ENCODE measurements around the gene DLGAP3. TPM values are rescaled to one million over a fixed set of nuclear protein-coding genes. Genes with fewer than 3 reads are reported as not detected.
"Not testable (repeated sequence)": the region's sequence is repeated elsewhere in the genome, so short reads cannot be mapped to it uniquely, and the experiment has no call there.

The DLGAP3 gene
- total and polyA plus RNA-seq, 12 donors = 0.07 to 0.35 (median 0.13) TPM; not detected in 6

DNA sequence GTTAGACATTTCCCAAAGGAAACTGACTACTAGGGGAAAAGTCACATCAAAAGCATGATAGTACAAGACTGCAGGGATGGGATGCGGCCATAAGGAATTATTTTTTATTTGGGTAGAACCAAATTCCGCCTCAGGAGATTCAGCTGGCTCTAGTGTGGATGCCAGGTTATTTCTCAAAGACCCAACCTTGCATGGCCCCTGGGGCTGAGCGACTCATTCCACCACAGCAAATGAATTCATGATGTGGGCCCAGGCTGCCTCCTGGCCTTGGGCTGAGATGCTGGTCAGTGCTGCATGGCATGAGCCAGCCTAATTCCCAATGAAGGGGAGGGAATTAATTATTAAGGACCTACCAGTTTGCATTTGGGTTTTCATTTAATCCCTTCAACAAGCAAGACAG, 43.9 kb upstream of the DLGAP3 start:
- no peak for ATAC-seq
- intact Hi-C loops (cut with DNase I) = loop anchor here in 1 of 10 donors (10.0 kb wide), 1 partner anchor 99 kb away; no protein-coding TSS in a partner anchor
- no peak for TF ChIP-seq CTCF (IDR thresholded peaks at IDR 0.05)

DNA sequence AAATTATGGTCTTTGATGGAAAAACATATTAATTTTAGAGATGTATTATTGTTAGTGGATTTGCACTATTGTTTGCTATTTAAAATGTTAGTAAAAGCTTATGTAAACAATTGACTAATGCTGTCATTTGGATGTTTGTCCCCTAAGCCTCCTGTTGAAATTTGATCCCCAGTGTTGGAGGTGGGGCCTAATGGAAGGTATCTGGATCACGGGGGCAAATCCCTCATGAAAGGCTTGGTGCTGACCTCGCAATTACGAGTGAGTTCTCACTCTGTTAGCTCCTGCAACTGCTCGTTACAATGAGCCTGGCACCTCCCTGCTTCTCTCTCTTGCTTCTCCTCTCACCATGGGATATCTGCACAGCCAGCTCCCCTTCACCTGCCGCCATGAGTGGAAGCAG, 41.4 kb upstream of the DLGAP3 start:
- intact Hi-C loops (cut with DNase I) = loop anchor here in 1 of 10 donors (10.0 kb wide), 1 partner anchor 96 kb away; no protein-coding TSS in a partner anchor
- Histone ChIP-seq H3K27ac (no peak overlapping the region), H3K36me3 (peaks cover 0 to under 1% (median 0%) of the 10 kb centered on the region in 9 donors), H3K9me3 (peaks cover 0 to 8% (median 0%) of the 10 kb centered on the region in 11 donors), H3K4me3 (no peak overlapping the region), H3K27me3 (peaks cover 0 to 12% (median 0%) of the 10 kb centered on the region in 7 donors), H3K4me1 (peaks cover 0 to 2% (median 0%) of the 10 kb centered on the region in 9 donors)
- no peak for ATAC-seq
- no peak for DNase-seq
- no peak for TF ChIP-seq CTCF (IDR thresholded peaks at IDR 0.05)
- 16 to 24% methylated on average over 5 of the region's 5 CpGs for WGBS, 2 donors

More for the DNA sequence above, 43.9 kb upstream of the DLGAP3 start:
- peaks cover 0 to 10% (median 0%) of the 10 kb centered on the region in 9 donors for H3K36me3 ChIP-seq
- no peak overlapping the region for H3K27ac ChIP-seq
- no peak overlapping the region for H3K4me3 ChIP-seq
- H3K4me1 ChIP-seq = peaks cover 0 to 2% (median 0%) of the 10 kb centered on the region in 9 donors
- no peak for DNase-seq
- peaks cover 0 to 12% (median 0%) of the 10 kb centered on the region in 7 donors for H3K27me3 ChIP-seq
- H3K9me3 ChIP-seq = peaks cover 0 to 8% (median 0%) of the 10 kb centered on the region in 11 donors
- WGBS, 2 donors = 94% methylated on average over 3 of the region's 3 CpGs

DNA sequence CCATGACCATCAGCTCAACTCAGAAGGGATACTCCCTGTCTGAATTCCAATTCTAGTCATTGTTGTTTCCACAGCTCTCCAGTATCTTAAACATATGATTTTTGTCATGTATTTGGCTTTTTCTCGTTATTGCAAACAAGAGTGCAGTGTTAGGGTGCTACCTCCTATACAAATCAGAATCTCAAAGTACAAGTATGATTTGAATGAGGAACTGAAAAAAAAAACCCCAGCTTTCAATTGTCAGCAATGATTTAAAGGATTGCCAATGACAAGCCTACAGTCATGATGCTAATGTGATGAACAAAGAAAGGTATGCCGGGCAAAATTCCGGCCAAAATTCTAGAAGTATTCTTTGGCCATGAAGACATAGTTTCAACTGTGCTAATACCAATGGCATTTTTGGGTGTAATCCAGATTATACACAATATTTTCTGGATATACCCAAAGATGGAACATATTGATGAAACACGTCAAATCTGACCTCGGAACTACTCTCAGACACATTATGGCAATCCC, 40.8 kb upstream of the DLGAP3 start:
- Histone ChIP-seq H3K36me3 (no peaks in the 10 kb centered on the region), H3K9me3 (peaks cover 0 to 8% (median 0%) of the 10 kb centered on the region in 11 donors), H3K27me3 (peaks cover 0 to 12% (median 0%) of the 10 kb centered on the region in 7 donors), H3K4me3 (no peak overlapping the region), H3K4me1 (peaks cover 0 to 2% (median 0%) of the 10 kb centered on the region in 9 donors), H3K27ac (no peak overlapping the region)
- WGBS, 2 donors = 88 to 92% methylated on average over 5 of the region's 5 CpGs
- intact Hi-C loops (cut with DNase I) = loop anchor here in 1 of 10 donors (10.0 kb wide), 1 partner anchor 95 kb away; no protein-coding TSS in a partner anchor
- TF ChIP-seq CTCF (IDR thresholded peaks at IDR 0.05) = no peak
- DNase-seq = no peak
- ATAC-seq = no peak

GRCh38 chr1:34968297-34968696, 38.8 kb upstream of the DLGAP3 start:
- H3K4me1 ChIP-seq; ATAC-seq; H3K27ac ChIP-seq; DNase-seq; H3K4me3 ChIP-seq; intact Hi-C loops (cut with DNase I); H3K36me3 ChIP-seq; H3K9me3 ChIP-seq: not testable (repeated sequence)
- H3K27me3 ChIP-seq = peaks cover 0 to 11% (median 0%) of the 10 kb centered on the region in 7 donors
- 82 to 89% methylated on average over 3 of the region's 3 CpGs for WGBS, 2 donors

- H3K27ac ChIP-seq; ATAC-seq; intact Hi-C loops (cut with DNase I); H3K36me3 ChIP-seq; H3K4me1 ChIP-seq; DNase-seq; H3K9me3 ChIP-seq; H3K4me3 ChIP-seq: not testable (repeated sequence)
- peaks cover 0 to 11% (median 0%) of the 10 kb centered on the region in 7 donors for H3K27me3 ChIP-seq
- WGBS, 2 donors = 93 to 96% methylated on average over 13 to 14 of the region's 36 CpGs
These were observed 38.2 kb upstream of the DLGAP3 start for GRCh38 chr1:34967672-34968071.

All from heart right ventricle (tissue), 16 donors.